Muscle layer of colon (tissue), 2 donors: ENCODE results near the gene CR2.
"Not testable (repeated sequence)": the region's sequence is repeated elsewhere in the genome, so short reads cannot be mapped to it uniquely, and the experiment has no call there.

Experiments used
- H3K27ac ChIP-seq: one replicate; pipeline ENCODE4 v1.7.0; 2013; ENCODE audit warnings: low read depth, mild to moderate bottlenecking, low read length, moderate library complexity
- H3K27me3 ChIP-seq, 2 donors: one replicate each; pipeline ENCODE4 v1.7.0; 2013; ENCODE audit warnings: low read length in 2 of 2, mild to moderate bottlenecking in 2 of 2; ENCODE audit not compliant: insufficient read depth in 2 of 2, control insufficient read depth in 1 of 2
- H3K36me3 ChIP-seq: one replicate; pipeline ENCODE4 v1.7.0; 2013; ENCODE audit warnings: mild to moderate bottlenecking, low read length; ENCODE audit not compliant: insufficient read depth
- H3K4me1 ChIP-seq: one replicate; pipeline ENCODE4 v1.7.0; 2013; ENCODE audit warnings: mild to moderate bottlenecking, low read length; ENCODE audit not compliant: insufficient read depth
- H3K4me3 ChIP-seq, 2 donors: one replicate each; pipeline ENCODE4 v1.7.0; 2013; ENCODE audit warnings: low read length in 2 of 2, low read depth in 1 of 2, mild to moderate bottlenecking in 1 of 2, moderate library complexity in 1 of 2
- H3K9ac ChIP-seq: one replicate; pipeline ENCODE4 v1.7.0; 2013; ENCODE audit warnings: low read length
- H3K9me3 ChIP-seq: one replicate; pipeline ENCODE4 v1.7.0; 2013; ENCODE audit warnings: mild to moderate bottlenecking, low read length
- donor health status: abdominal sarcoma.
- donor health status: Adenocarcinoma of cecum.

The CR2 gene

DNA sequence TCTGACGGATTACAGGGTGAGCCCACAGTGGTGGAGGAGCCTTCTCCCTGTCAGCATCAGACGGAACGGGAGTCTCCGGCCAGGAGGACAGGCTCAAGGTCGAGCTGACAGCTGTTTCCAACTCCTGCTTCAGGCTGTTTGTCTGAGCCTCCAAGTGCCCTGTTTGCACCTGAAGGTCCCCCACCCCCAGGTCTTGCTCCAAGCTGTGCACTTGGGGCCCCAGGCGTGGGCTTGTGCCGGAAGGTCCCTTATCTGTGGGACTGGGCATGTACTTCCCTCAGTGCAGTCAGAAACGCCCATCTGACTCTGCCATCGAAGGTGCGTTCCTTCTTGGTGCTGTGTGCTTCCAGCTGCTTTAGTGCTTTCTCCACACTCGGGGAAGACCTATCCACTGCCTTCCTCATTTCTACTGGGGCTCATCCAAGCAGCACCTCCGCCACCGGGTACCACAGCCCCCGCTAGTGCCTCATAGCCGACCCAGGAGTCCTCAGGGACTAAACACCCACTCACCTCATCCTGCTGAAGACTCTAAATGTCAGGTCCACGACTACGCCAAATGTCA, 29.5 kb upstream of the CR2 start:
- Histone ChIP-seq H3K27ac (no peak overlapping the region), H3K4me1 (no peaks in the 10 kb centered on the region), H3K27me3 (peaks cover 0 to 5% of the 10 kb centered on the region in 2 donors), H3K9me3 (no peaks in the 10 kb centered on the region), H3K4me3 (no peak overlapping the region), H3K36me3 (no peaks in the 10 kb centered on the region), H3K9ac (no peak overlapping the region)

DNA sequence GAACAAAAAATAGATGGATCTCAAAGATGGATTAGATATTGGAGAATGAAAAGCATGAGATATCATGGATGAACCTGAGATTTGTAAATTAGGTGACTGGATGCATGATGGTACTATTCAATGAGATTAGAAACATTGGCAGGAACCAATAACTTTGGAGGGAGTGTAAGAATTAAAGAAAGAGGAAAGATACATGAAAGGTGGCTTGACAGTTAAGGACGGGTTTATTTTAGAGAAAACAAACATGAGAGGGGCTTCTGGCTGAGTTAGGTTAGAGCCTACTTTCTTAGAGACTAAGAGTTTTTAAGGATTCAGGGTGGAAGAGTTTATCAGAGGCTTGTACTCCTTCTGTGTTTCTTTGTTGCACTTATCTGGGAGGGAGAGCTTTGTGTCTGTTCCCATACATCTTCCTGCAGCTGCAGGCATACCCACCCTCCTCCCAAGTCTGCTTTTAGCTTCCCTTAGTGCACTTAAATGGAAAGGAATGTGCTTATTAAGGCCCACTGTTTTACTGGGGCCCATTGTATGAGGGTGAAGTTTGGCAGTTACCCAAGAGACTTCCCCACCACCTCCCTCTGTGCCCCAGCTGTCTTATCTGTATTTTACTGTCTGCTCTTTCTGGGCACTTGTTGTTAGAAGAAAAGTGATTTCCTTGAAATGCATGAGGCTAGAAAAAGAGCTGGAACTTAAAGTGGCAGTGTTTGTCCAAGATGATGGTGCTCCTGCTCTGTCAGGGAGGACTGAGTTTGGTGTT, 26.1 kb upstream of the CR2 start:
- Histone ChIP-seq H3K9me3 (no peaks in the 10 kb centered on the region), H3K9ac (no peak overlapping the region), H3K27ac (no peak overlapping the region), H3K4me1 (no peaks in the 10 kb centered on the region), H3K27me3 (peaks cover 0 to 5% of the 10 kb centered on the region in 2 donors), H3K4me3 (no peak overlapping the region), H3K36me3 (no peaks in the 10 kb centered on the region)

DNA sequence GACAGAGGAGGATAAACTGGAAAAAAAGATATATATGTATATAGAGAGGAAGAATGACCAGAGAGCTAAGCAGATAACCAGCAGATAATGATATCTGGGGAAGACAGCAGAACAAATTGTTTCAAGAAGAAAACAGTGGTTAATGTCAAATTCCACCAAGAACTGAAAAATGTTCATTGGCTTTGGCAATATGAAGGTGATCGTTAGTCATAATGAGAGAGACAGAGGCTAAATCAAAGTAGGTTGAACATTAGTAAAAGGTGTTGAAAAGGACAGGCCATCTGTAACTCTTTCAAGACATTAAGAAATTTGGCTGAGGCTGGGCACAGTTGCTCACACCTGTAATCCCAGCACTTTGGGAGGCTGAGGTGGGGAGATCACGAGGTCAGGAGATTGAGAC, 25.3 kb upstream of the CR2 start:
- Histone ChIP-seq H3K4me1 (no peaks in the 10 kb centered on the region), H3K27me3 (peaks cover 0 to 5% of the 10 kb centered on the region in 2 donors), H3K36me3 (no peaks in the 10 kb centered on the region), H3K9ac (no peak overlapping the region), H3K27ac (no peak overlapping the region), H3K4me3 (no peak overlapping the region), H3K9me3 (no peaks in the 10 kb centered on the region)

DNA sequence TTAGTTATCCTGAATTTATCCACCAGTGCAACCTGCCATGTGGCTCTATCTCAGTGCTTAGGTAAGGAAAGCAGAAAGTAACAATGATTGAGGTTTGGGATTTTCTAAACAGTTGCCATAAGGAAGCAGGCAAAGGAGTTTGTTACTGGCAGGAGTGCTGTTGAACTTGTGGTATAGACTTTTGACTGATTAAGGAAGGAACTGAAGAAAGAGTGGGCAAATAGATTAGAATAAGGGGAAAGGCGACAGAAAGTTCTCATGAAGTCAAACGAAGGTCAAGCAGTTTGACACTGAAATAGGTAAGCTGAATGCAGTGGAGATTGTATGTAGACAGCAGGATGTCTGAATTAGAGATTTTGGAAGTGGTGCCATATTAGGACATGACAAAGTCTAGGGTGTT, 24.2 kb upstream of the CR2 start:
- Histone ChIP-seq H3K9me3 (no peaks in the 10 kb centered on the region), H3K4me1 (no peaks in the 10 kb centered on the region), H3K27me3 (peaks cover 0 to 1% of the 10 kb centered on the region in 2 donors), H3K27ac (no peak overlapping the region), H3K36me3 (no peaks in the 10 kb centered on the region), H3K9ac (no peak overlapping the region), H3K4me3 (no peak overlapping the region)

DNA sequence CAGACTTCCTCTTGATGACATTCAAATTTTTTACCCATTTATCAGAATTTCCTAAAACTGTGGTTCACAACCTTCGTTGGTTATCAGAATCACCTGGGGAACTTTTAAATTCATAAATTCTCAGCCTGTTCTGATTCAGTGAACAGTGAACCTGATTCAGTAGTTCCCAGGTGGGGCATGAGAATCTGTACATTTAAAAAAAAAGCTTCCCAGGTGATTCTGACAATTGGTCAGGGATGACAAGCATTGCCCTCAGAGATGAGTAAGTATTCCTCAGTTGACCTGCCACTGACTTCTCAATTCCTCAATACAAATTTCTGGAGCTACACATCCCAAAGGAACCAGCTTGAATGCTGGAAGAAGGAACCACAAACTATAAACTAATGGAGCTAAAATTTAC, 23.5 kb upstream of the CR2 start:
- H3K36me3 ChIP-seq: no peaks in the 10 kb centered on the region
- H3K27ac ChIP-seq: no peak overlapping the region
- H3K4me1 ChIP-seq: no peaks in the 10 kb centered on the region
- H3K4me3 ChIP-seq: no peak overlapping the region
- no peaks in the 10 kb centered on the region for H3K9me3 ChIP-seq
- no peak overlapping the region for H3K9ac ChIP-seq
- H3K27me3 ChIP-seq: no peaks in the 10 kb centered on the region

DNA sequence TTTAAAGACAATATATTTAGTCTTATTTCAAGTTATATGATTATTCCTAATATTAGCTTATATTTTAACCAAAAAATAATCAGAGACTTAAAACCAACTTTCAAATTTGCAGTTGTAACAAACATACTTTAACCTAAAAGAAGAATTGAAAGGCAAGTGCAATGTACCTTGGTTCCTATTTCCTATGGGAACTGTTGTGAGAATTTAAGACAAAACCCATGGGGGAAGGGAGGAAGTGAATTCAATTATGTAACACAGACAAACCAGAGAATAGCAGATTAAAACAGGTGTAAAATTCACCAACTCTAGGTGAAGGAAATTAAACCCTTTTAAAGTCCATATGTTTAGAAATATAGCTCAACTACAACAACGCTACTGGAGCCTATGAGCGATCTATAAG, 22.6 kb upstream of the CR2 start:
- Histone ChIP-seq H3K9ac (no peak overlapping the region), H3K9me3 (no peaks in the 10 kb centered on the region), H3K27ac (no peak overlapping the region), H3K27me3 (no peaks in the 10 kb centered on the region), H3K36me3 (no peaks in the 10 kb centered on the region), H3K4me3 (no peak overlapping the region), H3K4me1 (no peaks in the 10 kb centered on the region)

DNA sequence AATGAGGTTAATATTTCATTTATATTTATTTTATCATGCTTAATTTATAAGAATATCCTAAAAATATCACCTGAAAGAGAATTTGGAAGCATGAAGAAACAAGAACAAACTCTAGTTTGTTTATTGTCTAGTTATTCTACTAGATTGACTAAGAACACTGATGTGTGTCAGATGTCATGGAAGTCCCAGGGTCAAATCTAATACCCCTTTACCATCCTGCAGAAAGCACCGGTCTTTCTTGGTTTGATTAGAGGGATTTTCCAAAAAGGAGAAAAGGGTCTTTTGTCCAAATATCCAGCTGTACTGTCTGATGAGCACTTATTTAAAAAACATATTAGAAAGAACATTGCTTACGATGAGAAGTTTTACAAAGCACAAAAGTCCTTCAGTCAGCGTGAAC, 20.7 kb upstream of the CR2 start:
- H3K4me1 ChIP-seq: no peaks in the 10 kb centered on the region
- H3K4me3 ChIP-seq: no peak overlapping the region
- no peaks in the 10 kb centered on the region for H3K27me3 ChIP-seq
- H3K9me3 ChIP-seq: no peaks in the 10 kb centered on the region
- no peaks in the 10 kb centered on the region for H3K36me3 ChIP-seq
- no peak overlapping the region for H3K27ac ChIP-seq
- H3K9ac ChIP-seq: no peak overlapping the region

DNA sequence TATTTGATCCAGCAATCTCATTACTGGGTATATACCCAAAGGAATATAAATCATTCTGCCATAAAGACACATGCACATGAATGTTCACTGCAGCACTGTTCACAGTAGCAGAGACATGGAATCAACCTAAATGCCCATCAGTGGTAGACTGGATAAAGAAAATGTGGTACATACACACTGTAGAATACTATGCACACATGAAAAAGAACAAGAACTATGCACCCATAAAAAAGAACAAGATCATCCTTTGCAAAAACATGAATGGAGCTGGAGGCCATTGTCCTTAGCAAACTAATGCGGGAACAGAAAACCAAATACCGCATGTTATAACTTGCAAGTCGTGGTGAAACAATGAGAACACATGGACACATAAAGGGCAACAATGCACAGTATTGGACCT, 17.4 kb upstream of the CR2 start:
- H3K27ac ChIP-seq, H3K4me1 ChIP-seq, H3K36me3 ChIP-seq, H3K4me3 ChIP-seq, H3K27me3 ChIP-seq, H3K9me3 ChIP-seq, H3K9ac ChIP-seq: not testable (repeated sequence)

DNA sequence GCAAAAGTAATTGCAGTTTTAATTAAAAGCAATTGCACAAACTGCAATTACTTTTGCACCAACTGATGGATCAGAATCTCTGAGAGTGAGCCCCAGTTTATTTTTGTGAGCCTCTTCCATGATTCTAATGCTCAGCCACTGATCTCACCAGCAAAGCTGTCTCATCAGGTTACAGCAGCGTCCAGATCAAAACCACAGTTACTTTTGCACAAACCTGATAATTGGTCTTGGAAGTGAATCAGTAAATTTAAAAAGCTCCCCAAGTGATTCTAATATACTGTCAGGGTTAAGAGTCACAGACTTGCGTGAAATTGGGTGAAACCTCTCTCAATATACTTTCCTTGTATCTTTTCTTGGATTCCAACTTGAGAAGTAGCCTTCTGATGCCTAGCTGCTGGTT, 13.5 kb upstream of the CR2 start:
- Histone ChIP-seq H3K4me3 (no peak overlapping the region), H3K27me3 (no peaks in the 10 kb centered on the region), H3K9ac (no peak overlapping the region), H3K27ac (no peak overlapping the region), H3K4me1 (no peaks in the 10 kb centered on the region), H3K36me3 (no peaks in the 10 kb centered on the region), H3K9me3 (no peaks in the 10 kb centered on the region)

DNA sequence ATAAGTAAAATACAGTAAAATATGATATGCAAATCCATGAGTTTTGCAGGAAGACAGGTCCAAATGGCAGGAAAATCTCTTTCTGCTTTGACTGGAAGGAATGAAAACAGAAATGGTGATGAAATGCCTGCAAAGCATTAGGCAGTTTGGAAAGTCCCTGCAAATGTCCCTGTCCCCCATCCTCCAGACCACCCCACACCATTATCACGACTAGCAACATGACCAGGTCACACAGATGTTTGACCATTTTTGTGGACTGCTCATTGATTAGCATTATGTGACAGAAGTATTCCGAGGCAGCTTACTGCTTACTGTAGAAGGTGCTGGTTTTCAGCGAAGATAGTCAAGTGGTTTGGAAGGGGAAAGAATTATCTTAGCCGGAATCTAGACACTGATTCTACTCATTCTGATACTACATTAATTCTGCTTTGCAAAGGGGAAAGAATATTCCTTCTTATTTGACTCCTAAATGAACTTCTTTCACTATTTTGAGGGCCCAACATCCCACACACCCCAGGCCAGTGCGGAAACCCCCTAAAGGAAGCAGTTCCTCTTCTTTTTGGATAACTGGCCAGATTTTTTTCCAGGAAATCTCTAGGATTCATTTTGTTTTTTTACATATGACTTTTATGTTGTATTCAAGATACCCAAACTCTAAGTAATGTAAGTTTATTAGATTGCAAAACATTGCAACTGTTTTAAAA, 9.5 kb upstream of the CR2 start:
- H3K27me3 ChIP-seq: no peaks in the 10 kb centered on the region
- H3K4me3 ChIP-seq: no peak overlapping the region
- no peak overlapping the region for H3K27ac ChIP-seq
- H3K9ac ChIP-seq: no peak overlapping the region
- H3K36me3 ChIP-seq: no peaks in the 10 kb centered on the region
- no peaks in the 10 kb centered on the region for H3K4me1 ChIP-seq
- H3K9me3 ChIP-seq: no peaks in the 10 kb centered on the region

DNA sequence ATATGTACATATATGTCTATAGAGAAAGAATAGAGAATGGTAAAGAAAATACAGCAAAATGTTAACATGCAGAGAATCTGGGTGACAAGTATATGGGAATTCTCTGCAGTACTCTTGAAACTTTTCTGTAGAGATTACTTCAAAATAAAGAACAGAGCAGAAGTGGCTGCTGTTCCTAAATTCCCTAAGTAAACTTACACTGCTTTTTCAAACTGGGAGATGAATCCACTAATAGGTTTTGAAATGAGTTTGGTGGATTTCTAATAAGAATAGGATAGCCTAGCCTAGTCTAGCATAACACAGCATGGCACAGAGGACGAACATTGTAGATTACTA, 450 bp upstream of the CR2 start:
- Histone ChIP-seq H3K9ac (no peak overlapping the region), H3K36me3 (no peaks in the 10 kb centered on the region), H3K4me3 (peak overlapping the region; percentile 45 to 60), H3K4me1 (peaks cover 9% of the 10 kb centered on the region), H3K9me3 (no peaks in the 10 kb centered on the region), H3K27ac (no peak overlapping the region), H3K27me3 (peaks cover 8 to 31% of the 10 kb centered on the region in 2 donors)
